Heart left ventricle (tissue), 13 donors: Measurements from ENCODE around the gene CREG1.

Source experiments
- POLR2A ChIP-seq, 2 donors: fragments of 450-650 bp; IDR thresholded peaks; one replicate each; pipeline ENCODE4 v1.6.1; 2017; ENCODE audit warnings: antibody characterized with exemption in 2 of 2, mild to moderate bottlenecking in 2 of 2, moderate library complexity in 2 of 2
- TF ChIP-seq, protein P1 (sequence below), 12 donors: fragments of 200-600 bp; sonication (generic) in 4 of 12; IDR thresholded peaks; one replicate each; pipeline versions ENCODE4 v1.5.0 to v1.8.0; 2018 to 2022; ENCODE audit warnings: antibody characterized with exemption in 12 of 12, mild to moderate bottlenecking in 5 of 12
- donor health status: ischemic (EF 13 %, LVEDD 7.1; RV severe dilation, severe dysfunction).
- donor health status: DM: no; HTN: yes; CAD: no.
- donor health status: DM: no; HTN: no; CAD: no.
- donor health status: ischemic (EF 25% LVEDD 6.9; RV normal size, moderate dysfunction).
- donor health status: ischemic (EF 25% LVEDD 5.7; RV mildly dilated, moderate dysfunction).
- donor health status: ischemic (EF 35%, LVEDD 5.7; RV mildly dilated, moderate dysfunction).
- donor health status: nonischemic (EF 11% LVEDD 7.7; RV severe dilation, severe dysfunction).
- donor health status: DM: yes; HTN: yes; CAD: no.
- donor health status: PGD.
- donor health status: ischemic (EF 29% LVEDD 5.4; RV normal size, mild dysfunction).
- donor health status: nonischemic (EF 23%, LVEDD 6.1; RV moderate dilation, normal function).

GRCh38 chr1:167593860-167594259 is 40.3 kb upstream of the CREG1 start:
- TF ChIP-seq, protein P1, sequence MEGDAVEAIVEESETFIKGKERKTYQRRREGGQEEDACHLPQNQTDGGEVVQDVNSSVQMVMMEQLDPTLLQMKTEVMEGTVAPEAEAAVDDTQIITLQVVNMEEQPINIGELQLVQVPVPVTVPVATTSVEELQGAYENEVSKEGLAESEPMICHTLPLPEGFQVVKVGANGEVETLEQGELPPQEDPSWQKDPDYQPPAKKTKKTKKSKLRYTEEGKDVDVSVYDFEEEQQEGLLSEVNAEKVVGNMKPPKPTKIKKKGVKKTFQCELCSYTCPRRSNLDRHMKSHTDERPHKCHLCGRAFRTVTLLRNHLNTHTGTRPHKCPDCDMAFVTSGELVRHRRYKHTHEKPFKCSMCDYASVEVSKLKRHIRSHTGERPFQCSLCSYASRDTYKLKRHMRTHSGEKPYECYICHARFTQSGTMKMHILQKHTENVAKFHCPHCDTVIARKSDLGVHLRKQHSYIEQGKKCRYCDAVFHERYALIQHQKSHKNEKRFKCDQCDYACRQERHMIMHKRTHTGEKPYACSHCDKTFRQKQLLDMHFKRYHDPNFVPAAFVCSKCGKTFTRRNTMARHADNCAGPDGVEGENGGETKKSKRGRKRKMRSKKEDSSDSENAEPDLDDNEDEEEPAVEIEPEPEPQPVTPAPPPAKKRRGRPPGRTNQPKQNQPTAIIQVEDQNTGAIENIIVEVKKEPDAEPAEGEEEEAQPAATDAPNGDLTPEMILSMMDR (IDR thresholded peaks at IDR 0.05) = no peak
- TF ChIP-seq POLR2A (IDR thresholded peaks at IDR 0.05) = no peak
